ENCODE measurements around the gene DAB2IP.

The DAB2IP gene

GRCh38 chr9:121779381-121780117, 128.1 kb downstream of the DAB2IP start:
- H2AFZ ChIP-seq (ENCODE audit: insufficient read depth, low read length, poor library complexity): no peak overlapping the region
- H4K91ac ChIP-seq (ENCODE audit: low read depth, low read length): no peak overlapping the region
- H2AK5ac ChIP-seq (ENCODE audit: low read length): no peak overlapping the region
- peaks cover 9 to 12% of the 10 kb centered on the region in 2 experiments for H3K4me1 ChIP-seq (ENCODE audit: control insufficient read depth in 1 of 2, insufficient read depth in 2 of 2, low read length in 2 of 2)
- no peak overlapping the region for H3K4me3 ChIP-seq (ENCODE audit: low read depth, low read length)
- no peaks in the 10 kb centered on the region for H3K79me1 ChIP-seq (ENCODE audit: low read length)
- H3K9ac ChIP-seq (ENCODE audit: low read length): no peak overlapping the region
- H4K12ac ChIP-seq (ENCODE audit: low read depth, low read length): no peak overlapping the region
- H4K8ac ChIP-seq (ENCODE audit: low read depth, low read length): no peak overlapping the region
- H3K18ac ChIP-seq (ENCODE audit: low read length): no peak overlapping the region
- WGBS (ENCODE audit: extremely low coverage, insufficient coverage, insufficient read length): no CpG with 5 or more reads among the region's 13 CpGs
- H3K14ac ChIP-seq (ENCODE audit: low read length): no peak overlapping the region
- H3K4me2 ChIP-seq (ENCODE audit: low read length): no peak overlapping the region
- H2BK120ac ChIP-seq (ENCODE audit: insufficient read depth, low read length, poor library complexity): no peak overlapping the region
- H3K4ac ChIP-seq (ENCODE audit: low read depth, low read length): no peak overlapping the region
- no peaks in the 10 kb centered on the region for H3K79me2 ChIP-seq (ENCODE audit: control insufficient read depth, insufficient read depth, low read length, poor library complexity)
- no peak overlapping the region for H3K27ac ChIP-seq (ENCODE audit: low read depth, low read length)
- peaks cover 5% of the 10 kb centered on the region for H3K9me3 ChIP-seq (ENCODE audit: insufficient read depth, low read depth, low read length)
- no peak overlapping the region for H3K23ac ChIP-seq (ENCODE audit: low read length)
- no peak overlapping the region for H2BK12ac ChIP-seq (ENCODE audit: low read length)
- no peak for DNase-seq
- H2BK5ac ChIP-seq (ENCODE audit: low read depth, low read length, poor library complexity): no peak overlapping the region
- H3K36me3 ChIP-seq (ENCODE audit: control insufficient read depth in 1 of 2, insufficient read depth in 2 of 2, low read length in 2 of 2): peaks cover 62 to 65% of the 10 kb centered on the region in 2 experiments
- H3K27me3 ChIP-seq (ENCODE audit: insufficient read depth, low read length): no peaks in the 10 kb centered on the region

- Histone ChIP-seq H4K12ac (ENCODE audit: low read depth, low read length) (no peak overlapping the region), H3K27ac (ENCODE audit: low read depth, low read length) (no peak overlapping the region), H2AFZ (ENCODE audit: insufficient read depth, low read length, poor library complexity) (no peak overlapping the region), H2BK120ac (ENCODE audit: insufficient read depth, low read length, poor library complexity) (no peak overlapping the region), H4K8ac (ENCODE audit: low read depth, low read length) (no peak overlapping the region), H2AK5ac (ENCODE audit: low read length) (no peak overlapping the region), H3K9me3 (ENCODE audit: insufficient read depth, low read depth, low read length) (peaks cover 5% of the 10 kb centered on the region), H3K4ac (ENCODE audit: low read depth, low read length) (no peak overlapping the region), H2BK5ac (ENCODE audit: low read depth, low read length, poor library complexity) (no peak overlapping the region), H3K23ac (ENCODE audit: low read length) (no peak overlapping the region), H3K18ac (ENCODE audit: low read length) (no peak overlapping the region), H3K9ac (ENCODE audit: low read length) (no peak overlapping the region), H3K4me1 (ENCODE audit: control insufficient read depth in 1 of 2, insufficient read depth in 2 of 2, low read length in 2 of 2) (peaks cover 12 to 15% of the 10 kb centered on the region in 2 experiments), H2BK12ac (ENCODE audit: low read length) (no peak overlapping the region), H3K14ac (ENCODE audit: low read length) (no peak overlapping the region), H3K79me2 (ENCODE audit: control insufficient read depth, insufficient read depth, low read length, poor library complexity) (no peaks in the 10 kb centered on the region), H3K27me3 (ENCODE audit: insufficient read depth, low read length) (no peaks in the 10 kb centered on the region), H3K4me2 (ENCODE audit: low read length) (no peak overlapping the region), H3K36me3 (ENCODE audit: control insufficient read depth in 1 of 2, insufficient read depth in 2 of 2, low read length in 2 of 2) (peaks cover 56 to 60% of the 10 kb centered on the region in 2 experiments), H3K79me1 (ENCODE audit: low read length) (no peaks in the 10 kb centered on the region), H4K91ac (ENCODE audit: low read depth, low read length) (no peak overlapping the region), H3K4me3 (ENCODE audit: low read depth, low read length) (no peak overlapping the region)
- no CpG with 5 or more reads among the region's 17 CpGs for WGBS (ENCODE audit: extremely low coverage, insufficient coverage, insufficient read length)
- no peak for DNase-seq
Measured at GRCh38 chr9:121780177-121781040, 129.0 kb downstream of the DAB2IP start.

- H3K9ac ChIP-seq (ENCODE audit: low read length): no peak overlapping the region
- peaks cover 54 to 59% of the 10 kb centered on the region in 2 experiments for H3K36me3 ChIP-seq (ENCODE audit: control insufficient read depth in 1 of 2, insufficient read depth in 2 of 2, low read length in 2 of 2)
- no peak overlapping the region for H3K4me2 ChIP-seq (ENCODE audit: low read length)
- H2BK120ac ChIP-seq (ENCODE audit: insufficient read depth, low read length, poor library complexity): no peak overlapping the region
- no peak overlapping the region for H3K18ac ChIP-seq (ENCODE audit: low read length)
- no peak overlapping the region for H4K8ac ChIP-seq (ENCODE audit: low read depth, low read length)
- H2AFZ ChIP-seq (ENCODE audit: insufficient read depth, low read length, poor library complexity): no peak overlapping the region
- H2BK5ac ChIP-seq (ENCODE audit: low read depth, low read length, poor library complexity): no peak overlapping the region
- H3K4me1 ChIP-seq (ENCODE audit: control insufficient read depth in 1 of 2, insufficient read depth in 2 of 2, low read length in 2 of 2): peaks cover 12 to 15% of the 10 kb centered on the region in 2 experiments
- H3K27ac ChIP-seq (ENCODE audit: low read depth, low read length): no peak overlapping the region
- H3K9me3 ChIP-seq (ENCODE audit: insufficient read depth, low read depth, low read length): peaks cover 5% of the 10 kb centered on the region
- no peak overlapping the region for H2BK12ac ChIP-seq (ENCODE audit: low read length)
- no CpG with 5 or more reads among the region's 8 CpGs for WGBS (ENCODE audit: extremely low coverage, insufficient coverage, insufficient read length)
- no peak overlapping the region for H3K23ac ChIP-seq (ENCODE audit: low read length)
- H2AK5ac ChIP-seq (ENCODE audit: low read length): no peak overlapping the region
- H3K4me3 ChIP-seq (ENCODE audit: low read depth, low read length): no peak overlapping the region
- no peaks in the 10 kb centered on the region for H3K79me2 ChIP-seq (ENCODE audit: control insufficient read depth, insufficient read depth, low read length, poor library complexity)
- no peak for DNase-seq
- H4K12ac ChIP-seq (ENCODE audit: low read depth, low read length): no peak overlapping the region
- H3K14ac ChIP-seq (ENCODE audit: low read length): no peak overlapping the region
- H4K91ac ChIP-seq (ENCODE audit: low read depth, low read length): no peak overlapping the region
- no peaks in the 10 kb centered on the region for H3K27me3 ChIP-seq (ENCODE audit: insufficient read depth, low read length)
- no peaks in the 10 kb centered on the region for H3K79me1 ChIP-seq (ENCODE audit: low read length)
- no peak overlapping the region for H3K4ac ChIP-seq (ENCODE audit: low read depth, low read length)
Measured at GRCh38 chr9:121781145-121781548, 129.7 kb downstream of the DAB2IP start.

- Histone ChIP-seq H2BK5ac (ENCODE audit: low read depth, low read length, poor library complexity) (no peak overlapping the region), H3K4me1 (ENCODE audit: control insufficient read depth in 1 of 2, insufficient read depth in 2 of 2, low read length in 2 of 2) (peaks cover 12 to 15% of the 10 kb centered on the region in 2 experiments), H4K91ac (ENCODE audit: low read depth, low read length) (no peak overlapping the region), H3K18ac (ENCODE audit: low read length) (no peak overlapping the region), H3K4me3 (ENCODE audit: low read depth, low read length) (no peak overlapping the region), H4K12ac (ENCODE audit: low read depth, low read length) (no peak overlapping the region), H3K36me3 (ENCODE audit: control insufficient read depth in 1 of 2, insufficient read depth in 2 of 2, low read length in 2 of 2) (peaks cover 50 to 55% of the 10 kb centered on the region in 2 experiments), H3K9me3 (ENCODE audit: insufficient read depth, low read depth, low read length) (peaks cover 5% of the 10 kb centered on the region), H3K14ac (ENCODE audit: low read length) (no peak overlapping the region), H4K8ac (ENCODE audit: low read depth, low read length) (no peak overlapping the region), H2BK12ac (ENCODE audit: low read length) (no peak overlapping the region), H3K23ac (ENCODE audit: low read length) (no peak overlapping the region), H3K9ac (ENCODE audit: low read length) (no peak overlapping the region), H2AFZ (ENCODE audit: insufficient read depth, low read length, poor library complexity) (no peak overlapping the region), H3K79me1 (ENCODE audit: low read length) (no peaks in the 10 kb centered on the region), H2BK120ac (ENCODE audit: insufficient read depth, low read length, poor library complexity) (no peak overlapping the region), H2AK5ac (ENCODE audit: low read length) (no peak overlapping the region), H3K4ac (ENCODE audit: low read depth, low read length) (no peak overlapping the region), H3K27me3 (ENCODE audit: insufficient read depth, low read length) (no peaks in the 10 kb centered on the region), H3K4me2 (ENCODE audit: low read length) (no peak overlapping the region), H3K79me2 (ENCODE audit: control insufficient read depth, insufficient read depth, low read length, poor library complexity) (no peaks in the 10 kb centered on the region), H3K27ac (ENCODE audit: low read depth, low read length) (no peak overlapping the region)
- no peak for DNase-seq
- no CpG with 5 or more reads among the region's 17 CpGs for WGBS (ENCODE audit: extremely low coverage, insufficient coverage, insufficient read length)
Measured at GRCh38 chr9:121781701-121782464, 130.4 kb downstream of the DAB2IP start.

Data from trophoblast cell (in vitro differentiated cells and primary cell).